ENCODE measurements around the gene ZACN. TPM values are rescaled to one million over a fixed set of nuclear protein-coding genes. Genes with fewer than 3 reads are reported as not detected.
"Not testable (repeated sequence)": the region's sequence is repeated elsewhere in the genome, so short reads cannot be mapped to it uniquely, and the experiment has no call there.

The ZACN gene
- total RNA-seq, 2 experiments from 2014 or later, result 0.69 to 0.98 TPM

DNA sequence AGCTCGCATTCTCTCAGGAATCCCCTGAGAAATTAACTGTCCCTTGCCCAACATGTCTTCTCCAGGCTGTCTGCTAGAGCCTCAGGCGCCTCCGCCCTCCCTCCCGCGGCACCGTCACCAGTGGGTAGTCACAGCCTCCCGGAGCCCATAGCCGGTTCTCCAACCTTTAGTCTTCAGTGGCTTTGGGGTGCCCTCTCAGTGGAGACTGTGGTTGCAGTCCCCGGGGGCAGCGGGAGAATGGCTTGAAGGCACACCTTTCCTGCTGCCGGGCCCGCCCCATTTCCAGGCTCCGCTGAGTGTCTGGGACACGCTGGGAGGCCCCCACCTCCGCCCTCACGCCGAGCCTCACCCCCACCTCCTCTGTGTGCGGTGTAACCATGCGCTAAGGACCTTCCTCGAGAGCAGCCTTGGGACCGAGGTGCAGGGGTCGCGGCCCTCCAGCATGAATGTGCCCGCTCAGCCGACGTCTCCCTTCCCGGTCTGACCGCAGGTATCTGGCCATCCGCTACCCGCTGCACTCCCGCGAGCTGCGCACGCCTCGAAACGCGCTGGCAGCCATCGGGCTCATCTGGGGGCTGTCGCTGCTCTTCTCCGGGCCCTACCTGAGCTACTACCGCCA is 2.7 kb upstream of the ZACN start:
- Mint-ChIP-seq H3K4me3 (peak overlapping the region; percentile 87), H3K36me3 (ENCODE audit: low read depth) (peaks cover 10% of the 10 kb centered on the region), H3K9me3 (no peaks in the 10 kb centered on the region), H3K27ac (peak overlapping the region; percentile 84), H3K27me3 (peaks cover 40% of the 10 kb centered on the region), H3K4me1 (ENCODE audit: low read depth) (peaks cover 60% of the 10 kb centered on the region)
- Histone ChIP-seq H3K27me3 (ENCODE audit: control insufficient read depth in 1 of 2, insufficient read depth in 2 of 2, low read length in 2 of 2) (peaks cover 33 to 35% of the 10 kb centered on the region in 2 experiments), H3K4me3 (ENCODE audit: low read length) (peak overlapping the region; percentile 41), H3K27ac (ENCODE audit: low read depth in 1 of 2, low read length in 2 of 2) (no peak overlapping the region), H3K4me1 (ENCODE audit: insufficient read depth, low read length) (peaks cover 67% of the 10 kb centered on the region), H3K9me3 (ENCODE audit: control insufficient read depth in 1 of 2, insufficient read depth in 1 of 2, low read length in 2 of 2) (peaks cover 0 to 20% of the 10 kb centered on the region in 2 experiments), H3K36me3 (ENCODE audit: insufficient read depth, low read length) (no peaks in the 10 kb centered on the region)
- no peak for ATAC-seq (ENCODE audit: poor library complexity)
- DNase-seq, result peak in 2 of 14 experiments; percentile 13 to 30
- ChIA-PET POLR2A (interaction anchor here (0.8 to 1.8 kb wide), 5 partner anchors 13 to 47 kb away, joined by 3 to 6 read pairs (median 4); partner anchors contain the start of gene EXOC7), CTCF (interaction anchor here (0.7 kb wide), 1 partner anchor 203 kb away, joined by 3 read pairs; no protein-coding TSS in a partner anchor)
- TF ChIP-seq, protein P1, sequence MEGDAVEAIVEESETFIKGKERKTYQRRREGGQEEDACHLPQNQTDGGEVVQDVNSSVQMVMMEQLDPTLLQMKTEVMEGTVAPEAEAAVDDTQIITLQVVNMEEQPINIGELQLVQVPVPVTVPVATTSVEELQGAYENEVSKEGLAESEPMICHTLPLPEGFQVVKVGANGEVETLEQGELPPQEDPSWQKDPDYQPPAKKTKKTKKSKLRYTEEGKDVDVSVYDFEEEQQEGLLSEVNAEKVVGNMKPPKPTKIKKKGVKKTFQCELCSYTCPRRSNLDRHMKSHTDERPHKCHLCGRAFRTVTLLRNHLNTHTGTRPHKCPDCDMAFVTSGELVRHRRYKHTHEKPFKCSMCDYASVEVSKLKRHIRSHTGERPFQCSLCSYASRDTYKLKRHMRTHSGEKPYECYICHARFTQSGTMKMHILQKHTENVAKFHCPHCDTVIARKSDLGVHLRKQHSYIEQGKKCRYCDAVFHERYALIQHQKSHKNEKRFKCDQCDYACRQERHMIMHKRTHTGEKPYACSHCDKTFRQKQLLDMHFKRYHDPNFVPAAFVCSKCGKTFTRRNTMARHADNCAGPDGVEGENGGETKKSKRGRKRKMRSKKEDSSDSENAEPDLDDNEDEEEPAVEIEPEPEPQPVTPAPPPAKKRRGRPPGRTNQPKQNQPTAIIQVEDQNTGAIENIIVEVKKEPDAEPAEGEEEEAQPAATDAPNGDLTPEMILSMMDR (IDR thresholded peaks at IDR 0.05), result no peak
- intact Hi-C loops (cut with DNase I, micrococcal nuclease), result no loop called here

DNA sequence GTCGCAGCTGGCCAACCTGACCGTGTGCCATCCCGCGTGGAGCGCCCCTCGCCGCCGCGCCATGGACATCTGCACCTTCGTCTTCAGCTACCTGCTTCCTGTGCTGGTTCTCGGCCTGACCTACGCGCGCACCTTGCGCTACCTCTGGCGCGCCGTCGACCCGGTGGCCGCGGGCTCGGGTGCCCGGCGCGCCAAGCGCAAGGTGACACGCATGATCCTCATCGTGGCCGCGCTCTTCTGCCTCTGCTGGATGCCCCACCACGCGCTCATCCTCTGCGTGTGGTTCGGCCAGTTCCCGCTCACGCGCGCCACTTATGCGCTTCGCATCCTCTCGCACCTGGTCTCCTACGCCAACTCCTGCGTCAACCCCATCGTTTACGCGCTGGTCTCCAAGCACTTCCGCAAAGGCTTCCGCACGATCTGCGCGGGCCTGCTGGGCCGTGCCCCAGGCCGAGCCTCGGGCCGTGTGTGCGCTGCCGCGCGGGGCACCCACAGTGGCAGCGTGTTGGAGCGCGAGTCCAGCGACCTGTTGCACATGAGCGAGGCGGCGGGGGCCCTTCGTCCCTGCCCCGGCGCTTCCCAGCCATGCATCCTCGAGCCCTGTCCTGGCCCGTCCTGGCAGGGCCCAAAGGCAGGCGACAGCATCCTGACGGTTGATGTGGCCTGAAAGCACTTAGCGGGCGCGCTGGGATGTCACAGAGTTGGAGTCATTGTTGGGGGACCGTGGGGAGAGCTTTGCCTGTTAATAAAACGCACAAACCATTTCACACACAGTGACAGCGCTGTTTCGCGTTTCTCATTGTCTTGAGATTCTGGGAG is 2.0 kb upstream of the ZACN start:
- H3K4me3 Mint-ChIP-seq, result peak overlapping the region; percentile 87
- no peaks in the 10 kb centered on the region for H3K9me3 Mint-ChIP-seq
- peaks cover 40% of the 10 kb centered on the region for H3K27me3 Mint-ChIP-seq
- H3K9me3 ChIP-seq (ENCODE audit: control insufficient read depth in 1 of 2, insufficient read depth in 1 of 2, low read length in 2 of 2), result peaks cover 0 to 20% of the 10 kb centered on the region in 2 experiments
- TF ChIP-seq, protein P1 (IDR thresholded peaks at IDR 0.05), result no peak
- intact Hi-C loops (cut with DNase I, micrococcal nuclease), result no loop called here
- H3K36me3 Mint-ChIP-seq (ENCODE audit: low read depth), result peaks cover 4% of the 10 kb centered on the region
- H3K27me3 ChIP-seq (ENCODE audit: control insufficient read depth in 1 of 2, insufficient read depth in 2 of 2, low read length in 2 of 2), result peaks cover 33 to 35% of the 10 kb centered on the region in 2 experiments
- DNase-seq (peak in 13 of 14 experiments; percentile 17 to 85 (median 53)), ATAC-seq (ENCODE audit: poor library complexity) (peak; percentile 54)
- H3K4me3 ChIP-seq (ENCODE audit: low read length), result peak overlapping the region; percentile 41
- ChIA-PET POLR2A (interaction anchor here (0.8 to 1.8 kb wide), 3 partner anchors 12 to 15 kb away, joined by 3 to 4 read pairs (median 4); no protein-coding TSS in a partner anchor), CTCF (no interaction called here)
- H3K4me1 Mint-ChIP-seq (ENCODE audit: low read depth), result peaks cover 54% of the 10 kb centered on the region
- H3K36me3 ChIP-seq (ENCODE audit: insufficient read depth, low read length), result no peaks in the 10 kb centered on the region
- peaks cover 67% of the 10 kb centered on the region for H3K4me1 ChIP-seq (ENCODE audit: insufficient read depth, low read length)
- H3K27ac Mint-ChIP-seq, result peak overlapping the region; percentile 84
- H3K27ac ChIP-seq (ENCODE audit: low read depth in 1 of 2, low read length in 2 of 2), result no peak overlapping the region

DNA sequence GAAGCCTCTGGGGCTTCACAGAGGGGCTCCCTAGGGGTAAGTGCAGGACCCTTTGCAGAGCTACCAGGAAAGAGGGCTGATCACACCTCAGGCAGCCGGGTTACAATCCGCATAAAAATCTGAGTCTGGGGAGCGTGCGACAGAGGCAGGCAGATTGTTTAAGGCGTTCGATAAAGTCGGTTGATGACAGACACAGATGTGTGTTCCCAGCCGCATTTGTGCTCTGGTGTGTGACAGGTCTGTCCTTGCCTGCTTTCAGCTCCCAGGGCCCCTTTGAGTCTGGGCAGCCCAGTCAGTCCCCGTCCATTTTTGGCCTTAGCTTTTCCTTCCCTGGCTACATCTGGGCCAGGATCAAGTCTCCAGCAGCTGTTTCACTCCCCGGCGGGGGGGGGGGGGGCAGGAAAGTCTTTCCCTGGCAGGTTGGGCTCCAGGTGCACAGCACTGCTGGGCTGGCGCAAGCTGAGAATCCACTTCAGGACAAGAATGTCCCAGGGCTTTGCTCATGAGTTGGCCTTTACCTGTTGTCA is 1.3 kb upstream of the ZACN start:
- H3K27ac Mint-ChIP-seq, result no peak overlapping the region
- intact Hi-C loops (cut with DNase I, micrococcal nuclease), result no loop called here
- peaks cover 40% of the 10 kb centered on the region for H3K27me3 Mint-ChIP-seq
- Histone ChIP-seq H3K4me1 (ENCODE audit: insufficient read depth, low read length) (peaks cover 65% of the 10 kb centered on the region), H3K27me3 (ENCODE audit: control insufficient read depth in 1 of 2, insufficient read depth in 2 of 2, low read length in 2 of 2) (peaks cover 33 to 35% of the 10 kb centered on the region in 2 experiments), H3K27ac (ENCODE audit: low read depth in 1 of 2, low read length in 2 of 2) (no peak overlapping the region), H3K4me3 (ENCODE audit: low read length) (no peak overlapping the region), H3K9me3 (ENCODE audit: control insufficient read depth in 1 of 2, insufficient read depth in 1 of 2, low read length in 2 of 2) (peaks cover 0 to 20% of the 10 kb centered on the region in 2 experiments), H3K36me3 (ENCODE audit: insufficient read depth, low read length) (peaks cover 3% of the 10 kb centered on the region)
- H3K9me3 Mint-ChIP-seq, result no peaks in the 10 kb centered on the region
- ChIA-PET CTCF (no interaction called here), POLR2A (interaction anchor here (0.7 to 1.8 kb wide), 2 partner anchors 16 to 390 kb away, joined by 4 to 6 read pairs; no protein-coding TSS in a partner anchor)
- H3K4me1 Mint-ChIP-seq (ENCODE audit: low read depth), result peaks cover 48% of the 10 kb centered on the region
- no peak overlapping the region for H3K4me3 Mint-ChIP-seq
- ATAC-seq (ENCODE audit: poor library complexity), result no peak
- TF ChIP-seq, protein P1 (IDR thresholded peaks at IDR 0.05), result no peak
- no peak for DNase-seq
- H3K36me3 Mint-ChIP-seq (ENCODE audit: low read depth), result no peaks in the 10 kb centered on the region

- H3K4me1 Mint-ChIP-seq (ENCODE audit: low read depth), result peaks cover 48% of the 10 kb centered on the region
- H3K36me3 Mint-ChIP-seq (ENCODE audit: low read depth); DNase-seq; intact Hi-C loops (cut with DNase I, micrococcal nuclease); H3K27ac Mint-ChIP-seq; H3K4me3 ChIP-seq (ENCODE audit: low read length); H3K27ac ChIP-seq (ENCODE audit: low read depth in 1 of 2, low read length in 2 of 2); ATAC-seq (ENCODE audit: poor library complexity); H3K9me3 Mint-ChIP-seq; CTCF ChIA-PET: not testable (repeated sequence)
- Histone ChIP-seq H3K36me3 (ENCODE audit: insufficient read depth, low read length) (peaks cover 11% of the 10 kb centered on the region), H3K4me1 (ENCODE audit: insufficient read depth, low read length) (peaks cover 61% of the 10 kb centered on the region), H3K27me3 (ENCODE audit: control insufficient read depth in 1 of 2, insufficient read depth in 2 of 2, low read length in 2 of 2) (peaks cover 33 to 34% of the 10 kb centered on the region in 2 experiments), H3K9me3 (ENCODE audit: control insufficient read depth in 1 of 2, insufficient read depth in 1 of 2, low read length in 2 of 2) (peaks cover 0 to 20% of the 10 kb centered on the region in 2 experiments)
- peaks cover 40% of the 10 kb centered on the region for H3K27me3 Mint-ChIP-seq
- POLR2A ChIA-PET, result interaction anchor here (1.5 to 1.9 kb wide), 3 partner anchors 12 to 17 kb away, joined by 4 to 13 read pairs (median 4); no protein-coding TSS in a partner anchor
- peak overlapping the region; percentile 66 for H3K4me3 Mint-ChIP-seq
Measured at GRCh38 chr17:76078370-76078769, 612 bp upstream of the ZACN start.

Data from CD4-positive, alpha-beta T cell (primary cell).